ENCODE data around the gene MAGEH1.

Gene MAGEH1

DNA sequence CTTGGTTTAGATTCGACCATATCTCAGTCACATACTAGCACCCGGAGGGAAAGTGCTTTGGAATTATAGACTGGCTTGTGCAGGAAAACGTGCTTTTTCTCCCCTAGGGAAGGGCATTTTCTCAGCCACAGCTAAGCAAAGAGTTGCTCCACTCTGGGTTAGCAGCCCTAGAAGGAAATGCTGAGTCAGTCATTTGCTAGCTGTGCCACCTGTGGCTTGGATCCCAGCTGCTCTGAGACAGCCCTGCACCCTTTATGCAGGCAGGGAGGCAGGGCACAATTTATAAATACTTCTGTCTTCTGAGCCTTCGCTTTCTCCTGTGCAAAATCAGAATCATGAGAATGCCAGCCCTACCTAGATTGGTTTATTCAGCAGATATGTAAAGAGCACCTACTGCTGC, 39.0 kb downstream of the MAGEH1 start:
- DNase-seq: no peak
